GM19468 (cell line): ENCODE data around the gene SNX11.

ENCODE experiments used
- ATAC-seq: cut with Tn5 transposase; IDR thresholded peaks from one replicate; pipeline ENCODE4 v1.9.1; 2021; ENCODE audit warnings: mild to moderate bottlenecking, moderate library complexity, moderate number of reproducible peaks; ENCODE audit not compliant: unreplicated experiment; ENCODE audit errors: extremely low read depth

SNX11 gene

GRCh38 chr17:48127371-48128051 lies 19.9 kb downstream of the SNX11 start:
- no peak for ATAC-seq

- no peak for ATAC-seq
These were observed 20.8 kb downstream of the SNX11 start for GRCh38 chr17:48128400-48128799.

- no peak for ATAC-seq
These were observed 22.4 kb downstream of the SNX11 start for GRCh38 chr17:48129981-48130380.

GRCh38 chr17:48131216-48131824 lies 23.8 kb downstream of the SNX11 start:
- no peak for ATAC-seq

- ATAC-seq = no peak
These were observed 24.8 kb downstream of the SNX11 start for GRCh38 chr17:48132385-48132784.

GRCh38 chr17:48134912-48135480 lies 27.4 kb downstream of the SNX11 start:
- no peak for ATAC-seq

GRCh38 chr17:48137656-48138055 lies 30.1 kb downstream of the SNX11 start:
- ATAC-seq = no peak

GRCh38 chr17:48139944-48140343 lies 32.4 kb downstream of the SNX11 start:
- ATAC-seq = no peak

- ATAC-seq = no peak
These were observed 36.1 kb downstream of the SNX11 start for GRCh38 chr17:48143629-48144028.

GRCh38 chr17:48144231-48144630 lies 36.7 kb downstream of the SNX11 start:
- no peak for ATAC-seq

- ATAC-seq = no peak
These were observed 37.6 kb downstream of the SNX11 start for GRCh38 chr17:48144976-48145798.

GRCh38 chr17:48148029-48148770 lies 40.6 kb downstream of the SNX11 start:
- ATAC-seq = no peak

- no peak for ATAC-seq
These were observed 41.6 kb downstream of the SNX11 start for GRCh38 chr17:48148854-48149786.

- no peak for ATAC-seq
These were observed 42.4 kb downstream of the SNX11 start for GRCh38 chr17:48149787-48150463.

- ATAC-seq = no peak
These were observed 43.0 kb downstream of the SNX11 start for GRCh38 chr17:48150597-48151001.

- no peak for ATAC-seq
These were observed 43.7 kb downstream of the SNX11 start for GRCh38 chr17:48151220-48151619.

- ATAC-seq = no peak
These were observed 44.7 kb downstream of the SNX11 start for GRCh38 chr17:48152289-48152688.

- no peak for ATAC-seq
These were observed 46.3 kb downstream of the SNX11 start for GRCh38 chr17:48153691-48154358.
